SU-DHL-6 (cell line): ENCODE data around the gene CST3.

Experiments used
- H2AFZ ChIP-seq: fragments of 200-600 bp; sonication (generic); 2 replicates; pipeline ENCODE4 v1.6.1; 2014; ENCODE audit warnings: low read depth, mild to moderate bottlenecking, moderate library complexity, mixed read lengths, antibody characterized with exemption, low read length; ENCODE audit not compliant: severe bottlenecking
- H3F3A ChIP-seq: fragments of 200-600 bp; shearing (Covaris generic); 2 replicates; pipeline ENCODE4 v1.6.0; 2016; ENCODE audit warnings: antibody characterized with exemption, mild to moderate bottlenecking; ENCODE audit not compliant: insufficient read depth
- H3K27ac ChIP-seq: fragments of 200-600 bp; sonication (generic); 2 replicates; pipeline ENCODE4 v1.5.1; 2016; ENCODE audit warnings: low read depth, mild to moderate bottlenecking, low read length, moderate library complexity, mixed read lengths
- H3K27me3 ChIP-seq: fragments of 200-600 bp; sonication (generic), shearing (Covaris generic); 2 replicates; pipeline ENCODE4 v1.6.0; 2014; ENCODE audit warnings: mild to moderate bottlenecking, low read length
- H3K36me3 ChIP-seq: fragments of 200-600 bp; sonication (generic); 2 replicates; pipeline ENCODE4 v1.6.1; 2014; ENCODE audit warnings: mild to moderate bottlenecking, low read length, mixed read lengths
- H3K4me2 ChIP-seq: fragments of 300-600, 200-600 bp; shearing (Covaris generic), sonication (generic); 2 replicates; pipeline ENCODE4 v1.6.0; 2014; ENCODE audit warnings: low read length, low read depth, mild to moderate bottlenecking; ENCODE audit not compliant: poor library complexity, severe bottlenecking
- H3K4me3 ChIP-seq: fragments of 200-600 bp; sonication (generic); 2 replicates; pipeline ENCODE4 v1.5.1; 2014; ENCODE audit warnings: antibody characterized with exemption, low read length, mild to moderate bottlenecking, mixed read lengths; ENCODE audit not compliant: insufficient read depth, poor library complexity, severe bottlenecking
- H3K79me2 ChIP-seq: fragments of 200-600 bp; sonication (generic); 2 replicates; pipeline ENCODE4 v1.6.1; 2014; ENCODE audit warnings: mild to moderate bottlenecking, low read length, moderate library complexity; ENCODE audit not compliant: insufficient read depth
- H3K9ac ChIP-seq: fragments of 200-600 bp; sonication (generic); 2 replicates; pipeline ENCODE4 v1.7.0; 2014; ENCODE audit warnings: mild to moderate bottlenecking, low read length
- H3K9me2 ChIP-seq: fragments of 200-600 bp; sonication (generic); replicated peaks from 2 replicates; pipeline ENCODE4 v1.6.1; 2014; ENCODE audit warnings: low read length; ENCODE audit not compliant: insufficient read depth
- H3K9me3 ChIP-seq: fragments of 200-600 bp; sonication (generic); 2 replicates; pipeline ENCODE4 v1.6.1; 2014; ENCODE audit warnings: low read length, mixed read lengths; ENCODE audit not compliant: insufficient read depth
- H4K20me1 ChIP-seq: fragments of 200-600 bp; sonication (generic); 2 replicates; pipeline ENCODE4 v1.6.1; 2014; ENCODE audit warnings: low read depth, mild to moderate bottlenecking, antibody characterized with exemption, low read length, moderate library complexity, mixed read lengths
- EZH2phosphoT487 ChIP-seq: fragments of 200-600 bp; sonication (generic), shearing (Covaris generic); conservative IDR thresholded peaks from 2 replicates; pipeline ENCODE4 v1.6.1; 2018; ENCODE audit warnings: mild to moderate bottlenecking, antibody characterized with exemption, low read length, moderate library complexity, mixed read lengths
- TF ChIP-seq, protein P1 (sequence below): fragments of 200-600 bp; sonication (generic); IDR thresholded peaks from one replicate; pipeline ENCODE4 v1.5.1; 2017; ENCODE audit warnings: antibody characterized with exemption, mild to moderate bottlenecking, low read length, moderate library complexity; ENCODE audit not compliant: insufficient read depth, poor library complexity, severe bottlenecking

CST3 gene

GRCh38 chr20:23644164-23644563 lies 6.4 kb upstream of the CST3 start:
- Histone ChIP-seq H2AFZ (no peak overlapping the region), H3K36me3 (no peaks in the 10 kb centered on the region), H3K9me2 (no peaks in the 10 kb centered on the region), H4K20me1 (no peaks in the 10 kb centered on the region), H3K4me2 (no peak overlapping the region), H3K9ac (no peak overlapping the region), H3K4me3 (no peak overlapping the region), H3F3A (no peaks in the 10 kb centered on the region), H3K79me2 (no peaks in the 10 kb centered on the region), H3K27me3 (no peaks in the 10 kb centered on the region), H3K27ac (no peak overlapping the region), H3K9me3 (no peaks in the 10 kb centered on the region)
- no peak for TF ChIP-seq EZH2phosphoT487
- TF ChIP-seq, protein P1, sequence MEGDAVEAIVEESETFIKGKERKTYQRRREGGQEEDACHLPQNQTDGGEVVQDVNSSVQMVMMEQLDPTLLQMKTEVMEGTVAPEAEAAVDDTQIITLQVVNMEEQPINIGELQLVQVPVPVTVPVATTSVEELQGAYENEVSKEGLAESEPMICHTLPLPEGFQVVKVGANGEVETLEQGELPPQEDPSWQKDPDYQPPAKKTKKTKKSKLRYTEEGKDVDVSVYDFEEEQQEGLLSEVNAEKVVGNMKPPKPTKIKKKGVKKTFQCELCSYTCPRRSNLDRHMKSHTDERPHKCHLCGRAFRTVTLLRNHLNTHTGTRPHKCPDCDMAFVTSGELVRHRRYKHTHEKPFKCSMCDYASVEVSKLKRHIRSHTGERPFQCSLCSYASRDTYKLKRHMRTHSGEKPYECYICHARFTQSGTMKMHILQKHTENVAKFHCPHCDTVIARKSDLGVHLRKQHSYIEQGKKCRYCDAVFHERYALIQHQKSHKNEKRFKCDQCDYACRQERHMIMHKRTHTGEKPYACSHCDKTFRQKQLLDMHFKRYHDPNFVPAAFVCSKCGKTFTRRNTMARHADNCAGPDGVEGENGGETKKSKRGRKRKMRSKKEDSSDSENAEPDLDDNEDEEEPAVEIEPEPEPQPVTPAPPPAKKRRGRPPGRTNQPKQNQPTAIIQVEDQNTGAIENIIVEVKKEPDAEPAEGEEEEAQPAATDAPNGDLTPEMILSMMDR = no peak

GRCh38 chr20:23643659-23644058 lies 5.9 kb upstream of the CST3 start:
- Histone ChIP-seq H3K79me2 (no peaks in the 10 kb centered on the region), H3K27ac (no peak overlapping the region), H3K9ac (no peak overlapping the region), H3K9me2 (no peaks in the 10 kb centered on the region), H3K27me3 (no peaks in the 10 kb centered on the region), H3K4me2 (no peak overlapping the region), H3K36me3 (no peaks in the 10 kb centered on the region), H3K9me3 (no peaks in the 10 kb centered on the region), H2AFZ (no peak overlapping the region), H3K4me3 (no peak overlapping the region), H3F3A (no peaks in the 10 kb centered on the region), H4K20me1 (no peaks in the 10 kb centered on the region)
- TF ChIP-seq, protein P1 = no peak
- TF ChIP-seq EZH2phosphoT487 = no peak

- no peak overlapping the region for H3K9ac ChIP-seq
- H3K9me3 ChIP-seq = no peaks in the 10 kb centered on the region
- H2AFZ ChIP-seq = no peak overlapping the region
- H3K4me3 ChIP-seq = no peak overlapping the region
- H3K27ac ChIP-seq = no peak overlapping the region
- H3K4me2 ChIP-seq = no peak overlapping the region
- no peaks in the 10 kb centered on the region for H3K36me3 ChIP-seq
- no peaks in the 10 kb centered on the region for H3K9me2 ChIP-seq
- no peaks in the 10 kb centered on the region for H3K79me2 ChIP-seq
- no peaks in the 10 kb centered on the region for H3K27me3 ChIP-seq
- TF ChIP-seq, protein P1 = no peak
- no peak for TF ChIP-seq EZH2phosphoT487
- no peaks in the 10 kb centered on the region for H4K20me1 ChIP-seq
- no peaks in the 10 kb centered on the region for H3F3A ChIP-seq
Observed at GRCh38 chr20:23641936-23642751, 4.4 kb upstream of the CST3 start.
